GM18873 (cell line): ENCODE data around the gene MAPKAP1.

Experiments
- ATAC-seq: cut with Tn5 transposase; IDR thresholded peaks from one replicate; pipeline ENCODE4 v1.9.1; 2021; ENCODE audit warnings: mild to moderate bottlenecking, moderate library complexity, moderate number of reproducible peaks; ENCODE audit not compliant: unreplicated experiment, low FRiP score

MAPKAP1 gene

GRCh38 chr9:125545845-125546244 is 161.2 kb downstream of the MAPKAP1 start:
- ATAC-seq = no peak

- no peak for ATAC-seq
Observed at GRCh38 chr9:125544988-125545651, 161.9 kb downstream of the MAPKAP1 start.

- ATAC-seq = no peak
Observed at GRCh38 chr9:125544484-125544883, 162.5 kb downstream of the MAPKAP1 start.

DNA sequence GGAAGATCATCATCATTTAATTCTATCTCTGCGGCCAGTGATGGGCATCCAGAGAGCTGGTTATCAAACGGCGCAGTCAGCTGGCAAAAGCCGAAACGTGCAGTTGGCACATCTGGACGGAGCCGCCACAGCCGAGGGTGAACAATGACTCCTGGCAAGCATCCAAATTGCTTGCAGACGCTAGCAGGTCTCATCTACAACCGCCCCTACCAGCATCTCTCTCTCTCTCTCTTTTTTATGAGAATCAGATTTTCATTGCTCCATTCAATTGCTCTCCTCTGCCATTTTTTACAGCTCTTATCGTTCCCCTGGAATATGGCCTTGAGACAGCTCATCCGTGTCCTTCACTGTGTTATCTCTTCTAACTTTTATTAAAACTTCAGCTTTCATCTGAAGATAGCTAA is 165.2 kb downstream of the MAPKAP1 start:
- ATAC-seq = no peak

DNA sequence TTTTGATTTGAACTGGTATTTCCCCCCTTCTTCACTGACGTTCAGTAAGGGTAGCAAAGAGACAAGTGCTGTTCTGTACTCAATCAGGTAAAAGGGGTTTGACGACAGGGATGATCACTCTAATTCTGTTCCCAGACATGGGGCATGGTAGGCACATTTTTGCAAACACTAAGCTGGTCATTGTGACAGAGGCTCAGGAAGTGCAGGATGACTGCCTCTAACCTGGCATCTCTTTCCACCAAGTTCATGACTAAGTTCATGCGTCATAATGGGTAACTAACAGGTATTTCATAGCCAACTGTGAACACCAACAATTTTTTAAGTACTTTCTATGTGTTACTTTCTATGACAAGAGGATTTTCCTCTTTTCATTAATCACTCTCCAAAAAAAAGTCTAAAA is 166.5 kb downstream of the MAPKAP1 start:
- ATAC-seq = no peak

DNA sequence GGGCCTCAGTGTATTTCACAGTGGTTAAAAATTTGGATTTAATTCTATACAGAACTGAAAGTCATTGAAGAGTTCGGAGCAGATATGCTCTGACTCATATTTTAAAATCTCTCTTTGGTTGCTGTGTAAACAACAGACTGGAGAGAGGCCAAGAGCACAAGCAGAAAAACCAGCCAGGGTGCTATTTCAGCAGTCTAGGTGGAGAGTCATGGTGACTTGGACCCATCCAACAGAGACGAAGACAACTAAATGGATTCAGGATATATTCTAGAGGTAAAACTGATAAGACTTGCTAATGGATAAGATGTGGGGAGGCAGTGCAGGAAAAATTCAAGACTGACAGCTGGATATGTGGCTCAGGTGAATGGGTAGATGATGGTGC is 168.9 kb downstream of the MAPKAP1 start:
- no peak for ATAC-seq

DNA sequence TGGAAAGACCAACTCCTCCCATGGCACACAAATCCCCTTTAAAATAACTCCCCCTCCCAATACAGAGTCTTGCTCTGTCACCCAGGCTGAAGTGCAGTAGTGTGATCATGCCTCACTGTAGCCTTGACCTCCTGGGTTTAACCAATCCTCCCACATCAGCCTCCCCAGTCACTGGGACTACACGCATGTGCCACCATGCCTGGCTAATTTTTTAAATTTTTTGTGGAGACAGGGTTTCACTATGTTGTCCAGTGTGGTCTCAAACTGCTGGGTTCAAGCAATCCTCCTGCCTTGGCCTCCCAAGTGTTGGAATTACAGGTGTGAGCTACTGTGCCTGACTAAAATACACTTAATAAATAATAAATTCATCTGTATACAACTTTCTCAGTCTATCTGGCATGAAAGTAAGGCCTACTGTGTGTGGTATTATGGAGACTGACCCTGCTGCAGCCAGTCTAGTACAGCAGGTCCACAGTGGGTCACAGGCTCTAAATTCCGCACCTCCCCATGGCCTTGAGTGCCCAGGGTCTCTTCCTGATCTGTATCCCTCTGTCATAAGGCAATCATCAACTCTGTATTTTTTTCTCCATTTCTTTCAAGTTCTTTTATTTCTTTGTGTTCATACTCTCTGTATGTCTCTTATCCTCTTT is 169.4 kb downstream of the MAPKAP1 start:
- ATAC-seq = no peak

- ATAC-seq = no peak
Observed at GRCh38 chr9:125536776-125537175, 170.2 kb downstream of the MAPKAP1 start.

- ATAC-seq = no peak
Observed at GRCh38 chr9:125536167-125536772, 170.7 kb downstream of the MAPKAP1 start.

DNA sequence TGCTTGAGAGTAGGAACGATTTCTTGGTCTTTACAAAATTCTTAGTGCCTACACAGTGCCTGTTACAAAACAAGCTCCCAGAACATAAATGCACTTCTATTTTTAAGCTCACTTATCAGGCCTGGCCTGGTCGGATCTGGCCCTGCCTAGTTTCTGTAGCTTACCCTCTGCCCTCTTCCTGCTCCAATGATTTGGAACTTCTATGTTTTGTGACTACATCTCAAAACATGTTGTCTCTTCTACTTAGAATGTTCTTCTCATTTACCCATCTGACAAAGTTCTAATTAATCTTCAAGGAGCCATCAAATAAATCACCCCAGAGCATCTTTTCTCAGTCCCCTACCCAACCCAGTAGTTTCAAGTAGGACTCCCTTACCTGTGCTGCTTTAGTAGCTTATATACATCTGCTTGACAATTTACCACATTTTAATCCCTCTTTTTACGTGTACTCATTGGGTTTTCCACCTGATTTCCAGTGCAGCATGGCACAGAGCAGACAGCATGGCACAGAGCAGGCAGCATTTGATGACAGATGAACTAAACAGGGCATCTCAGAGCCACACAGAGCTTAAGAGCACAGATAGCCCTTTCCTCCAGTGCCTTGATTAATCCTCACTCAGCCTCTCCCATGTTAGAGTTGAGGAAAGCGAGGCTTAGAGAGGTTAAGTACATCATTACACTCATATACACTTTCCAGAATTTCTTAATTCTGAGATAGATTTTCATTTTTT is 171.9 kb downstream of the MAPKAP1 start:
- no peak for ATAC-seq

GRCh38 chr9:125532812-125533594 is 174.0 kb downstream of the MAPKAP1 start:
- no peak for ATAC-seq

GRCh38 chr9:125532412-125532811 is 174.6 kb downstream of the MAPKAP1 start:
- ATAC-seq = no peak

DNA sequence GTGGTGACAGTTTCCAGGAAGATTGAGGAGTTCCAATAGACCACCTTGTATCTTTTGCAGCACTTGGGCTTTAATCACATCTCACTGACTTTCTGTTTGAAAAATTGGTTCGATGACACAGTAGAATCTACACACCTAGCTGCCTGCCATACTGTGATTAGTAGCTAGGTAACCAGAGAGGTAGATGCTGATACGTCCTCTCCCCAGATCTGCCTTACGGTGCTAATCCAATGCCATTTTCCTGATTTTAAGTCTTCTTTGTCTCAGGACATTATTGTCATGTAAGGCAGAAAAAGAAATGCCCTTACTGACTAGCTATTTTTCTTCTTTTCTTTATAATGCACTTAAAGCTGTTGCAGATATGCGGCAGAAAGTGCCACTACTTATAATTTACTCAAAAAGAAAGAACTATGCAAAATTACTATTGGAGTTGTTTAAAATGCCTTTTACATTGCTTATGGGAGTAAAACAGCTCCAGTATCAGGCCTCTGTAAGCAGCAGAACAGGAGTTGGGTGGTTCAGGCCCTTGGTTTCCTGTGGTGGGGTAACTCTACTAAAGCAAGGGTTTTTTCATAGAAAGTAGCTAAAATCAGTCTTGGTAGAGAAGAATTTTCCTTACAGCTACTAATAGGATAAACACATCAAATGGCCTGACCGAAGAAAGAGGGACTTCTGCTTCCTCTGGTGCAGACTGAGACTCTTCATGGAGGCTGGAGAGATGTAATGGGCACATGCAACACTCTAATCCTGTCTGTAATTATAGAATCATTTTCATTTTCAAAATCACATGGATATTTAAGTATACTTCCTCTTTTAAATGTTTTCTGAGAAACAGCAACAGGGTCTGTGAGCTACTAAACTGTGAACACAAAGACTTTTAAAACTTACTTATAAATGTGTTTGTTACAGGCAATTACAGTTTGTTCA is 177.2 kb downstream of the MAPKAP1 start:
- ATAC-seq = no peak

DNA sequence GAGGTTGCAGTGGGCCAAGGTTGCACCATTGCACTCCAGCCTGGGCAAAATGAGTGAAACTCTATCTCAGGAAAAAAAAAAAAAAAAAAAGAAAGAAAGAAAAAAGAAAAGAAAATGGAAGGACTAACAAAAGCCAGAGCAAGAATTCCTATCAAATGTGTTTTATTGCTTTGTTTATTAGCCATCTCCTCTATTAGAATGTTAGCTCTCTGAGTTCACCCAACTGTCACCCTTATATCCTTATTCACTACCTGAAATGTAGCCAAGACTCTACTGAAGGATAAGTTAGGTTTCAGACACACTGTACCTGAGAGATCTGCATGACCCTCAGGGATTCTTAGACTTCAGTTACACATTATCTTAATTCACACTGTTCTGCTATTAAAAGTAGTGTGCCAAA is 177.9 kb downstream of the MAPKAP1 start:
- ATAC-seq = no peak

DNA sequence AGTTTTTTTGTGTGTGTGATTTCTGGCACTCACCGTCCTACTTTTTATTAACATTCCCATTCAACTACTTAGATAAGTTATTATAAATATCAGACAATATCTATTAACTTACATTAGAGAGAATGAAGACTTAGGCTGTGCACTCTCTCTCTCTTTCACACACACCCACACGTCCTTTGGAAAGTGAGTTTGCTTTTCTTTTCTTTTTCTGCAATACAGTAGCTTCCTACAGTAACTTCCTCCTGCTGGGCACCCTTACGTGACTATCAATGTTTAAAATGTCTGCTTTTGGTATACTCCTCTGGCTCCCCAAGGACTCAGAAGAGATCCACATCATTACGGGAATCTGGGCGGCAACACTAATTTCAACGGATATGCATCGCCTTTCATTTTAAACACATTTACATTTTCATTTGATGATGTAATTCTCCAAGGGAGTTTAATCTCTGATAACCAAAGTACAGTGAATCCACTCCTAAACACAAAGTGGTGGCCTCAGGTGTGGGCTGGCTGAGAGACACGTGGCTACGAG is 179.5 kb downstream of the MAPKAP1 start:
- no peak for ATAC-seq

- ATAC-seq = no peak
Observed at GRCh38 chr9:125525921-125526631, 180.9 kb downstream of the MAPKAP1 start.

DNA sequence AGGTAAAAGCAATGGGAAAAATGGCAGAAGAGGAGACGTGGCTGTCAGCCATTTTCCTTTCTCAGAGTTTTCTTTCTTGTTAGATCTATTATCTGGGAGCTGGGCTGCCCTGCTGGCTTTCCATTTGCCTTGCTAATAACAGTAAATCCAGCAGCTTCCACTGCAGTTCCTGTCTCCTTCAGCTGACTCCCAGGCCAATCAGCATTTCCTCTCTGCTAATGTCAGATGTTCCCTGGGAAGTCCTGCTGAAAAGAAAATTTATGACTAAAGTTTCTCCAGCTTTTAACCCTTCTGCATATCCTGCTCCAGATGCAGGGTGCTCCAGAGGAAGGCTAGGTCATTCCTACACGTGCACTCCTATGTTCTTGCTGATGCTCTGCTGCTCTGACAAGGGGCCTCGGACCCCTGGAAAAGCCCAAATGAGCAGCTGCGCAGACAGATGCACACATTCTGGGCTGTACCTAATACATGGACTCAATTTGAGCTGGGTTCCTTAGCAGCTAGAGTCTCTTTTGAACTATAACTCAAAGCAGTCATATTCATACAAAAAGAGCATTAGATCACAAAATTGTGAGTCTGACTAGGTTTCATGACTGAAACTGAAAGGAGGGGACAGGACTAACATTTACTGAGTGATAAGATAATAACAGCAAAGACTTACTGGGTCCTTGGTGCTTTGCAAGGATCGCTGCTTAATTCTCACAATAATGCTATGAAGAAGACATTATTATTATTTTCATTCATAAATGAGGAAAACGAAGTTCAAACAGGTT is 182.2 kb downstream of the MAPKAP1 start:
- no peak for ATAC-seq

- ATAC-seq = no peak
Observed at GRCh38 chr9:125523681-125524080, 183.3 kb downstream of the MAPKAP1 start.
